Keratinocyte (primary cell): Measurements from ENCODE around the gene LHFPL3. TPM values are rescaled to one million over a fixed set of nuclear protein-coding genes. Genes with fewer than 3 reads are reported as not detected.
A peak's percentile ranks its signal among the peaks of the same experiment; 100 is the strongest.

Experiments used
- DNase-seq: peaks from one replicate; pipeline ENCODE4 v3.0.0-alpha.2; 2011; ENCODE audit warnings: low read depth, missing footprints, low spot score
- FAIRE-seq: peaks from 2 replicates; lab custom pipeline; 2011; peaks lifted over from hg19 to GRCh38; lab: Jason Lieb, UNC
- H2AFZ ChIP-seq: 2 replicates; pipeline ENCODE4 v1.6.0; 2012; ENCODE audit warnings: low read length, control low read depth, inconsistent platforms; ENCODE audit not compliant: control insufficient read depth
- H3K27ac ChIP-seq: 2 replicates; pipeline ENCODE4 v1.5.1; 2011; ENCODE audit warnings: low read length; ENCODE audit not compliant: control insufficient read depth, insufficient read depth
- H3K27me3 ChIP-seq: 3 replicates; pipeline ENCODE4 v1.6.0; 2011; ENCODE audit warnings: low read length; ENCODE audit not compliant: control insufficient read depth, insufficient read depth; ENCODE audit errors: extremely low read depth
- H3K36me3 ChIP-seq, 2 experiments: 2 replicates in 1 of 2; 3 replicates in 1 of 2; pipeline ENCODE4 v1.5.1; 2011; ENCODE audit warnings: low read length in 2 of 2, mild to moderate bottlenecking in 1 of 2; ENCODE audit not compliant: control insufficient read depth in 2 of 2, insufficient read depth in 2 of 2; ENCODE audit errors: extremely low read depth in 1 of 2
- H3K4me1 ChIP-seq: 3 replicates; pipeline ENCODE4 v1.5.1; 2011; ENCODE audit warnings: low read length; ENCODE audit not compliant: control insufficient read depth, insufficient read depth; ENCODE audit errors: extremely low read depth
- H3K4me2 ChIP-seq: 3 replicates; pipeline ENCODE4 v1.6.0; 2011; ENCODE audit warnings: low read depth, low read length; ENCODE audit not compliant: control insufficient read depth, insufficient read depth; ENCODE audit errors: extremely low read depth
- H3K4me3 ChIP-seq, 3 experiments: fragments of 200-600 bp in 1 of 3; sonication (generic) in 1 of 3; 2 replicates in 2 of 3; 3 replicates in 1 of 3; pipeline ENCODE4 v1.5.1; 2011 to 2016; ENCODE audit warnings: low read length in 3 of 3, mild to moderate bottlenecking in 3 of 3, control low read depth in 2 of 3, inconsistent platforms in 1 of 3, low read depth in 1 of 3, mixed read lengths in 1 of 3, mixed run types in 1 of 3, moderate library complexity in 1 of 3; ENCODE audit not compliant: control insufficient read depth in 2 of 3, insufficient read depth in 2 of 3; ENCODE audit errors: extremely low read depth in 1 of 3
- H3K79me2 ChIP-seq: 2 replicates; pipeline ENCODE4 v1.6.0; 2012; ENCODE audit warnings: low read length; ENCODE audit not compliant: control insufficient read depth, insufficient read depth
- H3K9ac ChIP-seq: 3 replicates; pipeline ENCODE4 v1.6.0; 2011; ENCODE audit warnings: low read length; ENCODE audit not compliant: control insufficient read depth, insufficient read depth; ENCODE audit errors: extremely low read depth
- H3K9me1 ChIP-seq: 3 replicates; pipeline ENCODE4 v1.6.0; 2011; ENCODE audit warnings: low read length; ENCODE audit not compliant: control insufficient read depth, insufficient read depth; ENCODE audit errors: extremely low read depth
- H3K9me3 ChIP-seq: 2 replicates; pipeline ENCODE4 v1.5.1; 2012; ENCODE audit warnings: low read depth, low read length; ENCODE audit not compliant: control insufficient read depth
- H4K20me1 ChIP-seq: 3 replicates; pipeline ENCODE4 v1.6.0; 2011; ENCODE audit warnings: low read length; ENCODE audit not compliant: control insufficient read depth, insufficient read depth; ENCODE audit errors: extremely low read depth
- CTCF ChIP-seq, 3 experiments: IDR thresholded peaks in 1 of 3; conservative IDR thresholded peaks in 1 of 3; optimal IDR thresholded peaks in 1 of 3; 2 replicates in 2 of 3; 3 replicates in 1 of 3; pipeline versions ENCODE3 to v1.5.1; 2011; ENCODE audit warnings: low read length in 3 of 3, mild to moderate bottlenecking in 3 of 3, moderate library complexity in 2 of 3, control low read depth in 1 of 3, inconsistent platforms in 1 of 3; ENCODE audit not compliant: insufficient read depth in 2 of 3; ENCODE audit errors: extremely low read depth in 1 of 3
- EZH2 ChIP-seq: IDR thresholded peaks from one replicate; pipeline ENCODE4 v1.6.1; 2012; ENCODE audit warnings: inconsistent platforms, mild to moderate bottlenecking, low read length, moderate library complexity
- dilution Hi-C: fragments of 300-500 bp; cut with MboI; formaldehyde crosslinking; loops from one replicate; pipeline ENCODE4 v1.7.0; 2020; ENCODE audit warnings: low sequenced_read_pairs; ENCODE audit not compliant: extremely low pct_ligation_motif_present
- polyA plus RNA-seq, 5 experiments: library from polyadenylated mRNA; depleted of rRNA in 3 of 5; stranded (reverse) in 3 of 5; stranded (forward) in 1 of 5; unstranded in 1 of 5; fragments of >200 nt; gene quantifications; 1 replicate in 1 of 5; 2 replicates in 3 of 5; 3 replicates in 1 of 5; pipeline versions ENCODE4 v1.2.1 to v1.2.3, GENCODE V29; 2011 to 2012; ENCODE audit warnings: missing spikeins in 2 of 5, low read depth in 1 of 5, low replicate concordance in 1 of 5

The LHFPL3 gene
- polyA plus RNA-seq, 1 donor (not counting 4 experiments of a cell fraction or from before 2014, with no cell fraction given), result not detected

DNA sequence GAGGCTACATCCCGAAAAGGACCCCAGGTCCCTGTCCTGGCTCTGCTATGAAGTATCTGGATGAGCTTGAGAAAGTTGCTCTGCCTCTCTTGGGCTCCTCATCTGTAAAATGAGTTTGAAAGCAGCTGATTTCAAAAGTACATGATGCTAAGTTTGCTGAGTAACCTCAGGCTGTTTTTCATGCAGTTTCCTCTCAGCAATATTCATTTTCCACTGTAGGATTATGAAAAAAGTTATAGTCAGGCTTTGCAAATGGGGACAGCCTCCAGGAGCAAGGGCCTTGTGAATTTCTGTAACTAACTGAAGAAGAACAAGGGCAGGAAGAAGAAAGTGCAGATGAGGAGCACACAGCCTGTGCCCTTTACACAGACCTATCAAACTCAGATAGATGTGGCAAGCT is 518.3 kb downstream of the LHFPL3 start:
- Histone ChIP-seq H3K36me3 (no peaks in the 10 kb centered on the region), H3K4me3 (no peak overlapping the region), H3K27ac (no peak overlapping the region), H3K79me2 (no peaks in the 10 kb centered on the region), H3K27me3 (no peaks in the 10 kb centered on the region), H2AFZ (no peak overlapping the region), H3K9ac (no peak overlapping the region), H4K20me1 (no peaks in the 10 kb centered on the region), H3K4me2 (no peak overlapping the region), H3K4me1 (no peaks in the 10 kb centered on the region), H3K9me1 (no peaks in the 10 kb centered on the region), H3K9me3 (no peaks in the 10 kb centered on the region)
- dilution Hi-C loops, result no loop called here
- TF ChIP-seq CTCF (optimal IDR thresholded peaks at IDR 0.05 in 1 of 3, IDR thresholded peaks at IDR 0.05 in 1 of 3, conservative IDR thresholded peaks at IDR 0.05 in 1 of 3; ENCODE audit: extremely low read depth in 1 of 3, insufficient read depth in 2 of 3, low read length in 3 of 3) (no peak), EZH2 (no peak)
- no peak for DNase-seq
- no peak for FAIRE-seq

GRCh38 chr7:104848138-104848990 is 520.0 kb downstream of the LHFPL3 start:
- dilution Hi-C loops, result no loop called here
- no peak for FAIRE-seq
- no peaks in the 10 kb centered on the region for H3K36me3 ChIP-seq

More at GRCh38 chr7:104848138-104848990, 520.0 kb downstream of the LHFPL3 start:
- no peak for DNase-seq
- TF ChIP-seq CTCF (optimal IDR thresholded peaks at IDR 0.05 in 1 of 3, IDR thresholded peaks at IDR 0.05 in 1 of 3, conservative IDR thresholded peaks at IDR 0.05 in 1 of 3; ENCODE audit: extremely low read depth in 1 of 3, insufficient read depth in 2 of 3, low read length in 3 of 3) (peak; percentile 64 to 89 (median 79)), EZH2 (no peak)
- Histone ChIP-seq H2AFZ (no peak overlapping the region), H4K20me1 (no peaks in the 10 kb centered on the region), H3K27me3 (peaks cover 5% of the 10 kb centered on the region), H3K4me2 (no peak overlapping the region), H3K9ac (no peak overlapping the region), H3K9me3 (no peaks in the 10 kb centered on the region), H3K27ac (no peak overlapping the region), H3K9me1 (no peaks in the 10 kb centered on the region), H3K4me3 (no peak overlapping the region), H3K79me2 (no peaks in the 10 kb centered on the region), H3K4me1 (no peaks in the 10 kb centered on the region)
